Tibial artery (tissue), 4 donors: ENCODE results near the gene CEP164.
A peak's percentile ranks its signal among the peaks of the same experiment; 100 is the strongest.

Experiments
- DNase-seq, 2 donors: peaks; one replicate each; pipeline ENCODE4 v3.0.0-alpha.2; 2019
- H3K27ac ChIP-seq, 2 donors: fragments of 200-600 bp; sonication (generic) in 1 of 2; 1 replicate in 1 of 2; 2 replicates in 1 of 2; pipeline ENCODE4 v1.5.1; 2018 to 2019; ENCODE audit warnings: mild to moderate bottlenecking in 1 of 2
- H3K27me3 ChIP-seq, 2 donors: fragments of 200-600 bp; sonication (generic) in 1 of 2; one replicate each; pipeline versions ENCODE4 v1.5.1 to v1.6.0; 2016 to 2019
- H3K36me3 ChIP-seq, 3 donors: fragments of 200-600 bp; sonication (generic) in 2 of 3; one replicate each; pipeline ENCODE4 v1.5.1; 2016 to 2019; ENCODE audit warnings: mild to moderate bottlenecking in 2 of 3
- H3K4me1 ChIP-seq, 4 donors: fragments of 200-600 bp; sonication (generic) in 2 of 4; 1 replicate in 3 of 4; 2 replicates in 1 of 4; pipeline ENCODE4 v1.5.1; 2016 to 2019
- H3K4me3 ChIP-seq, 2 donors: fragments of 200-600 bp; sonication (generic) in 1 of 2; 1 replicate in 1 of 2; 2 replicates in 1 of 2; pipeline ENCODE4 v1.5.1; 2018 to 2019; ENCODE audit warnings: mild to moderate bottlenecking in 2 of 2
- H3K9me3 ChIP-seq, 3 donors: fragments of 200-600 bp; sonication (generic) in 1 of 3; one replicate each; pipeline ENCODE4 v1.5.1; 2016 to 2019
- intact Hi-C: fragments of 100-400 bp; cut with DNase I; formaldehyde crosslinking; loops from one replicate; pipeline ENCODE4 v1.15.0; 2023; ENCODE audit warnings: low total_unique reads
- TF ChIP-seq, protein P1 (sequence below), 2 experiments: fragments of 200-600 bp in 1 of 2; fragments of 450-650 bp in 1 of 2; IDR thresholded peaks; one replicate each; pipeline ENCODE4 v1.5.1; 2017 to 2019; ENCODE audit warnings: antibody characterized with exemption in 2 of 2, mild to moderate bottlenecking in 1 of 2, moderate library complexity in 1 of 2

The CEP164 gene

DNA sequence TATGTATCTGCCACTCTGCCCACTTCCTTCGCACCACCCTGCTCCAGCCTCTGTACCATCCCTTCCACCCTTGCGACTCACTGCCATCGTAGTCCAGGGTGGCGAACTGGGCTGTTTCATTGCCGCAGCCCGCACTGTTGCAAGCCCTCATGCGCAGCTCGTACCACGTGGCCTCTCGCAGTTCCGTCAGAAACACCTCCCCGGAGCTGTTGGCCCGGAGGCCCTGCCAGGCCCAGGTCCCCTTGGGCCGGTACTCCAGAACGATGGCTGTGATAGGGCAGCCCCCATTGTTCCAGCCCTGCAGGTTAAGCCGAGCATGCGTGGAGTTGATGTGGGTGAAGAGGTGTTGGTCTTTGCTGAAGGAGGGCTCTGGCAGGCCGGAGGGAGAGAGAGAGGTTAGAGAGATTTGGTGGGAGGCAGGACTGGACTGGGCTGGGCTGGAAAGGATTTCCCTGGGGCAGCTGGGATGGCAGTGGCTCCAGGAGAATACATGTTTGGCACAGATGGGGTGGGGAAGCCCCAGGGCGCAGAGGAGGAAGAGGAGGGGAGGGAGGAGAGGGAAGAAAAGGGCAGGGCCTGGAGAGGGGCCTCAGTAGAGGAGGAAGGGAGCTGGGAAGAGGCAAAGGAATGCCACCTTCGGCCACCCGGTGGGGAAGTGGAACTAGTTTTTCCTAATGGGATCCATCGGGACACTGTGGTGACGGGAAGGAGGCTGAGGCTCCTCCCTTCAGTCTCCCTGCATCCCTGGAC is 109.6 kb downstream of the CEP164 start:
- no peaks in the 10 kb centered on the region for H3K4me1 ChIP-seq
- intact Hi-C loops = no loop called here
- H3K36me3 ChIP-seq = no peaks in the 10 kb centered on the region
- no peak overlapping the region for H3K4me3 ChIP-seq
- H3K27me3 ChIP-seq = peaks cover 0 to 42% of the 10 kb centered on the region in 2 donors
- TF ChIP-seq, protein P1, sequence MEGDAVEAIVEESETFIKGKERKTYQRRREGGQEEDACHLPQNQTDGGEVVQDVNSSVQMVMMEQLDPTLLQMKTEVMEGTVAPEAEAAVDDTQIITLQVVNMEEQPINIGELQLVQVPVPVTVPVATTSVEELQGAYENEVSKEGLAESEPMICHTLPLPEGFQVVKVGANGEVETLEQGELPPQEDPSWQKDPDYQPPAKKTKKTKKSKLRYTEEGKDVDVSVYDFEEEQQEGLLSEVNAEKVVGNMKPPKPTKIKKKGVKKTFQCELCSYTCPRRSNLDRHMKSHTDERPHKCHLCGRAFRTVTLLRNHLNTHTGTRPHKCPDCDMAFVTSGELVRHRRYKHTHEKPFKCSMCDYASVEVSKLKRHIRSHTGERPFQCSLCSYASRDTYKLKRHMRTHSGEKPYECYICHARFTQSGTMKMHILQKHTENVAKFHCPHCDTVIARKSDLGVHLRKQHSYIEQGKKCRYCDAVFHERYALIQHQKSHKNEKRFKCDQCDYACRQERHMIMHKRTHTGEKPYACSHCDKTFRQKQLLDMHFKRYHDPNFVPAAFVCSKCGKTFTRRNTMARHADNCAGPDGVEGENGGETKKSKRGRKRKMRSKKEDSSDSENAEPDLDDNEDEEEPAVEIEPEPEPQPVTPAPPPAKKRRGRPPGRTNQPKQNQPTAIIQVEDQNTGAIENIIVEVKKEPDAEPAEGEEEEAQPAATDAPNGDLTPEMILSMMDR (IDR thresholded peaks at IDR 0.05) = no peak
- H3K9me3 ChIP-seq = no peaks in the 10 kb centered on the region
- no peak overlapping the region for H3K27ac ChIP-seq
- DNase-seq = peak in 1 of 2 donors; percentile 50

DNA sequence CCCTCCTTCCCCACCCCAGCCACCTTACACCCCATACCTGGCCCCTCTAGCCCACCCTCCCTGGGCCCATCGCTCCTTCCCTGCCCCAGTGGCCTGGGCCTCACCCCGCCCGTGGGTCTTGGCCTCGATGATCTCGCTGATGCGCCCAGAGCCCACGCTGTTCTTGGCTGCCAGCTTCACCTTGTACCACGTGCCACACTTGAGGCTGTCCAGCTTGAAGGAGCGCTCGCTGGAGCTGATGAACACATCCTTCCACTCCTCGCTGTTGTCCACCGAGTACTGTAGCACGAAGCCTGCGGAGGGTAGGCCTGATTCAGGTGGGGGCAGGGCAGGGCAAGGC is 110.1 kb downstream of the CEP164 start:
- no peaks in the 10 kb centered on the region for H3K36me3 ChIP-seq
- peaks cover 0 to 45% of the 10 kb centered on the region in 2 donors for H3K27me3 ChIP-seq
- H3K9me3 ChIP-seq = no peaks in the 10 kb centered on the region
- H3K4me1 ChIP-seq = no peaks in the 10 kb centered on the region
- intact Hi-C loops = no loop called here
- H3K27ac ChIP-seq = no peak overlapping the region
- DNase-seq = no peak
- TF ChIP-seq, protein P1 (IDR thresholded peaks at IDR 0.05) = no peak
- H3K4me3 ChIP-seq = no peak overlapping the region

DNA sequence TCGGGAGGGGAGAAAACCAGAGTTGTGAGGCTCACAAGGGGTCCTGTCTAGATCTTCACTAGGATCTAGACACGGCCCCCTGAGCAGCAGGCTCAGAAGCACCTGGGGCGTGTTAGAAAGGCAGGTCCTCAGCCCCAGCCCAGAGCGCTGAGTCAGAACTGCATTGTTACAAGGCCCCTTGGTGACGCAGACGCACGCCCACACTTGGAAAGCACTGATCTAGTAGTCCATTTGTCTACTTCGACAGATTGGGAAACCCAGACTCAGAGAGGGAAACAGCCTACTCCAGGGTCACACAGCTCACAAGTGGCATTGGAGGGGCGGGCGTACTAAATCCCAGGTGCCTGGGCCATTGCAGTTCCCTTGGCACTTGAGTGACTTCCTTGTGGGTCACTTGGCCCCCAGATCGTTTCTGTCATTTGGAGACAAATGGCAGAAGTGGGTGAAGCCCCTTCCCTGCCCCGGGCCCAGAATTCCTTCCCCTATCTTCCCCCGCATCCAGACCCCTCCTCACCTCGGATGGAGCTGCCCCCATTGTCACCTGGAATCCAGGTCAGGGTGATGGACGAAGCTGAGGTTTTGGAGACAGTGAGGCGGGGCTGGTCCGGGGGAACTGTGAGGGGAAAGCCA is 110.8 kb downstream of the CEP164 start:
- TF ChIP-seq, protein P1 (IDR thresholded peaks at IDR 0.05) = no peak
- intact Hi-C loops = no loop called here
- Histone ChIP-seq H3K4me3 (no peak overlapping the region), H3K4me1 (no peaks in the 10 kb centered on the region), H3K9me3 (no peaks in the 10 kb centered on the region), H3K27ac (no peak overlapping the region), H3K36me3 (no peaks in the 10 kb centered on the region), H3K27me3 (peaks cover 0 to 53% of the 10 kb centered on the region in 2 donors)
- peak in 1 of 2 donors; percentile 40 for DNase-seq

DNA sequence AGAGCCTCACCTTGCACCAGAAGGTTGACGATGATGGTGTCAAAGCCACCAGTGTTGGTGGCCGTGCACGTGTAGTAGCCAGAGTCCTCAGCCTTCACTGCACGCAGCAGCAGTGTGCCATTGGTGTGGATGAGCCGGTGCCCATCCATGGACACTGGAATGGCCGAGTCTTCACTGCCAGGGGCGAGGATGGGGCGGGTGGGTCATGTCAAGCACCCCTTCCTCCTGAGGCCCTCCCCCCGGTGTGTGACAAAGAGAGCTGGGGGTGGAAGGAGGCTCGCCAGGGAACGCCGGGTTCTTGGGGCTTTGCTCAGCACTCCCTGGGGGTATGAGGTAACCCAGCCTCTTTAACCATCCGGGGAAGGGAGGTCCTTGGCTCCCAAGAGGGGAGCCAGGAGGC is 111.6 kb downstream of the CEP164 start:
- TF ChIP-seq, protein P1 (IDR thresholded peaks at IDR 0.05) = no peak
- intact Hi-C loops = no loop called here
- H3K27ac ChIP-seq = no peak overlapping the region
- peaks cover 0 to 60% of the 10 kb centered on the region in 2 donors for H3K27me3 ChIP-seq
- H3K9me3 ChIP-seq = no peaks in the 10 kb centered on the region
- DNase-seq = no peak
- no peaks in the 10 kb centered on the region for H3K36me3 ChIP-seq
- H3K4me1 ChIP-seq = peaks cover 0 to 3% (median 0%) of the 10 kb centered on the region in 4 donors
- H3K4me3 ChIP-seq = no peak overlapping the region

DNA sequence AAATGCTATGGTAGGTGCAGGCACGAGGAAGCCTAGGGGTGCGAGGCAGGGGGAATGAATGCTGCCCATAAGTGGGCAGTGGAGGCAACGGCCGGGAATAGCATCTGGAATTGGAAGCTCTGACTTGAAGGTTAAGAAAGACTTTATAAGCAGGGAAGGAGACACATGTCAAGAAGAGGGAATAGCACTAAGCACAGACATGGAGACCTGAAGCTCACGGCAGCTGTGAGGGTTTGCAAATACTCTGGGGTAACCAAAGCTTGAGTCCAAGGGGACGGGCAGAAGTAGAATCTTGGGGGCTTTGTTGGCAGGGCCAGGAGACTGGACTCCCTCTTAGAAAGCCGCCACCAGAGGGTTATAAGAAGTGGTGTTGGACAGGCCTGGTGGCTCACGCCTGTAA is 112.6 kb downstream of the CEP164 start:
- H3K36me3 ChIP-seq = no peaks in the 10 kb centered on the region
- H3K4me1 ChIP-seq = peaks cover 0 to 3% (median 0%) of the 10 kb centered on the region in 4 donors
- intact Hi-C loops = no loop called here
- H3K9me3 ChIP-seq = no peaks in the 10 kb centered on the region
- no peak overlapping the region for H3K27ac ChIP-seq
- TF ChIP-seq, protein P1 (IDR thresholded peaks at IDR 0.05) = no peak
- no peak overlapping the region for H3K4me3 ChIP-seq
- peaks cover 0 to 67% of the 10 kb centered on the region in 2 donors for H3K27me3 ChIP-seq
- DNase-seq = no peak
